ENCODE measurements around the gene KIAA0825.

- TF ChIP-seq EZH2phosphoT487 (IDR thresholded peaks at IDR 0.05; ENCODE audit: low read depth) (no peak), CTCF (IDR thresholded peaks at IDR 0.05; ENCODE audit: low read depth, low read length) (no peak)
Observed at GRCh38 chr5:94471521-94471920, 146.9 kb downstream of the KIAA0825 start.
